Measurements from ENCODE around the gene DCTPP1.

DNA sequence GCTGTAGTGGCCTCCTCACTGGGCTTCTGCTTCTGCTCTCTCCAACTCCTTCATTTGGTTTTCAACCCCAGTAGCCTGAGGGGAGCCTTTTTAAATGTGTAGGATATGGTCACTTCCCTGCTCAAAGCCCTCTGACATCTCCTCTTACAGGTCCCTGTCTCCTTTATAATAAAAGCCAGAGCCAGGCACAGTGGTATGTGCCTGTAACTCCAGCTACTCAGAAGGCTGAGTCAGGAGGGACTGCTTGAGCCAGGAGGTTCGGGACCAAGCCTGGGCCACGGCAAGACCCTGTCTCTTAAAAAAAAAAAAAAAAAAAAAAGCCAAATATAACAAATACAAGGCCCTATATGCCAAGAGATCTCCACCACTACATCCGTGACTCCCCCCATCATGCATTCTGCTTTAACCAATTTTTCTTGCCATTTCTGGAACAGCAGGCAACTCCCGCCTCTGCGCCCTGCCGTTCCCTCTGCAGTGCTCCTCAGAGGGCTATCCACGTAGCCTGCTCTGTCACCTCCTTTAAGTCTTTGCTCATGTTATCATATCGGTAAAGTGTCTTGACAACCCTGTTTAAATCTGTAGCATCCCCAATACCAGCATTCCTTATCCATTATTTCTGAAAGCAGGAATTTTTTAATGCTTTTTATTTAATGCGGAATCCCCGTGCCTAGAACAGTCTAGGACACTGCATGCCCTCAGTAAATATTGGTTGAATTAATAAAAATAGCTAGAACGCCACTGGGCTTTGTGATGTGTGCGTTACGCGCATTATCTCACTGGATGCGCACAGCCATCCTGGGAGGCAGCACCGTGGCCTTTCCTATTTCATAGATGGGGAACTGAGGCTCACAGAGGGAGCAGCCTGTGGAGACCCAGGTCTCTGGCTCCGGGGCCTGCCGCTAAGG lies 13.0 kb downstream of the DCTPP1 start:
- TF ChIP-seq POLR2A (IDR thresholded peaks at IDR 0.05), result no peak
- TF ChIP-seq, protein P1, sequence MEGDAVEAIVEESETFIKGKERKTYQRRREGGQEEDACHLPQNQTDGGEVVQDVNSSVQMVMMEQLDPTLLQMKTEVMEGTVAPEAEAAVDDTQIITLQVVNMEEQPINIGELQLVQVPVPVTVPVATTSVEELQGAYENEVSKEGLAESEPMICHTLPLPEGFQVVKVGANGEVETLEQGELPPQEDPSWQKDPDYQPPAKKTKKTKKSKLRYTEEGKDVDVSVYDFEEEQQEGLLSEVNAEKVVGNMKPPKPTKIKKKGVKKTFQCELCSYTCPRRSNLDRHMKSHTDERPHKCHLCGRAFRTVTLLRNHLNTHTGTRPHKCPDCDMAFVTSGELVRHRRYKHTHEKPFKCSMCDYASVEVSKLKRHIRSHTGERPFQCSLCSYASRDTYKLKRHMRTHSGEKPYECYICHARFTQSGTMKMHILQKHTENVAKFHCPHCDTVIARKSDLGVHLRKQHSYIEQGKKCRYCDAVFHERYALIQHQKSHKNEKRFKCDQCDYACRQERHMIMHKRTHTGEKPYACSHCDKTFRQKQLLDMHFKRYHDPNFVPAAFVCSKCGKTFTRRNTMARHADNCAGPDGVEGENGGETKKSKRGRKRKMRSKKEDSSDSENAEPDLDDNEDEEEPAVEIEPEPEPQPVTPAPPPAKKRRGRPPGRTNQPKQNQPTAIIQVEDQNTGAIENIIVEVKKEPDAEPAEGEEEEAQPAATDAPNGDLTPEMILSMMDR (IDR thresholded peaks at IDR 0.05), result no peak
